GM18868 (cell line): ENCODE measurements around the gene ZNF587.
"Not testable (repeated sequence)": the region's sequence is repeated elsewhere in the genome, so short reads cannot be mapped to it uniquely, and the experiment has no call there.

ENCODE experiments used
- ATAC-seq: cut with Tn5 transposase; IDR thresholded peaks from one replicate; pipeline ENCODE4 v1.9.1; 2021; ENCODE audit warnings: mild to moderate bottlenecking, moderate library complexity; ENCODE audit not compliant: unreplicated experiment

ZNF587 gene

DNA sequence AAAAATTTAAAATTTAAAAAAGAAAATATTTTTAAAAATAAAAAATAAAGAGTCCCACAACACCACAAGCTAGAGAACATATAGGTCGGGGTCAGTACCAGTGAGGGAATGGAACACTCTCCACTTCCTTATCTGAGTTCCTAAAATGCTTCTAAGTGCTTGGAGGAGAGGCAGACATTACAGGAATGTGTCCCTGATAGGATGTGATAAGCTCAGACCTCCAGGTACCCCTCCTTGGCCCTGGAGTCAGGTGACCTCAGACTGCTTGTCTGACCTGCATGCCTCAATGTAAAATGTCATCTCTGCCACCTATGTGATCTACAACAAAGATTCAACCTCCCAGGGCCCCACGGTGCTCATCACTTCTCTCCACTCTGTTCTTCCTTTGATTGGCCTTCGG lies 36.4 kb downstream of the ZNF587 start:
- no peak for ATAC-seq

DNA sequence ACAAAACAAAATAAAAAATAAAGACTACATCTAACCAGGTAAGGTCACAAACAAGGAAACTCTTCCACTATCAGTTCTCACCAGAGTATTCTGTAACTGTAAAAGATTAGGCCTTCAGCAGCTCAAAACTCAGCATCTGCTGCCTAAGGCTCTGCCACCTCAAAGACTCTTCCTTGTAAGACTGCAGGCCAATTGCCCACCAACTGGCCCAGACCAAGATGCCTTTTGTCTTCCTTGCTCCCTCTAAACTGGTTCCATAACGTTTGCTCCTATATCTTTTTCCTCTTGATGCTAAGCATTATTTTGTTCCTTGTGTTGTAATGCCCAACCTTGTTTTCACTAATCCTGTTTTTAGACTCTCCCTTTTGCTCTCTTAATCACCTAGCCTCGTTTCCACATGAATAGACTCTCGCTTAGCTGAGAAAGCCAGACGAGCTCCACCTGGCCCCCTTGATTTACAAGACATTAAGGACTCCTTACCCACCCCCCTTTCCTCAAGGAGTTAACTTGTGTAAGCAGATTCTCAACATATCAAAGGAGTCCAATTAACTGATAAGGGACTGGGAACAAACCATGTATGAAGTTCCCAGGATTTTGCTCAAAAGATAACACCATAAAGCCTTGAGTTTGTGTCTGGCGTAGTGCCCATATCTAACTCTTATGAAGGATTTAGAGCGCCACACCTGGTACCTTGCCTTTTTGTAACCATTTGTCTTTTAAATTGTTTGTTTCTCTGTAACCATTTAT lies 37.7 kb downstream of the ZNF587 start:
- ATAC-seq = no peak

GRCh38 chr19:57888107-57888559 lies 38.5 kb downstream of the ZNF587 start:
- no peak for ATAC-seq

- ATAC-seq = peak; percentile 87
Measured at GRCh38 chr19:57888560-57889231, 39.0 kb downstream of the ZNF587 start, which contains the start of gene ZNF814. TSS of gene ZNF814 (minus strand) at chr19:57889037. CDS start at chr19:57888802, 235 bp downstream.

- ATAC-seq = not testable (repeated sequence)
Measured at GRCh38 chr19:57890706-57891105, 41.0 kb downstream of the ZNF587 start.

DNA sequence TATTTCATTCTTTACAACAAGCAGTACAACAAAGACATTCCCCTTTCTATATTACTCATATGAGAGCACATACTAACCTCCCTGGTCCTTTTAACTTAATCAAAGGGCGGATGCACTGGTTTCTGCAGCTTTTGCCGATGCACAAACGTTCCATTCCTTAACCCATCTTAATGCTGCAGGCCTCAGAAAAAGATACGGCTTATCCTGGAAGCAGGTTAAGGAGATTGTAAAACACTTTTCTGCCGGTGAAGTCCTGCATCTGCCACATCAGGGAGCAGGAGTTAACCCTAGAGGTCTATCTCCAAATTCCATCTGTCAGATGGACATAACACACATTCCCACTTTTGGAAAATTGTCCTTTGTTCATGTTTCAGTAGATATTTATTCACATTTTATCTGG lies 50.7 kb downstream of the ZNF587 start:
- no peak for ATAC-seq

- ATAC-seq = no peak
Measured at GRCh38 chr19:57903618-57904184, 54.0 kb downstream of the ZNF587 start.

DNA sequence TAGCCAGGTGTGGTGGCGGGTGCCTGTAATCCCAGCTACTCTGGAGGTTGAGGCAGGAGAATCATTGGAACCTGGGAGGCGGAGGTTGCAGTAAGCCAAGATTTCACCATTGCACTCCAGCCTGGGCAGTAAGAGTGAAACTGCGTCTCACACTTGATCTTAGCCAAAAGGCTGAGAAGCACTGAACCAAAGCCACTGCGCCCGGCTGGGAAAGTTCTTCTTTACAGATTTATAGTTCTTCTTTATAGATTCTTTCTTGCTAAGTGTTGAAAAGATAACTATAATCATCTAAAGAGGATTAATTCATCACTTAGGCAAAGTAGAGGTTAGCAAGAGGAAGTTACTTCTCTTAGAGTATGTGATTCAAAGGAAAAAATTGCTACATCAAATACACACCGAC lies 55.6 kb downstream of the ZNF587 start:
- ATAC-seq = no peak

DNA sequence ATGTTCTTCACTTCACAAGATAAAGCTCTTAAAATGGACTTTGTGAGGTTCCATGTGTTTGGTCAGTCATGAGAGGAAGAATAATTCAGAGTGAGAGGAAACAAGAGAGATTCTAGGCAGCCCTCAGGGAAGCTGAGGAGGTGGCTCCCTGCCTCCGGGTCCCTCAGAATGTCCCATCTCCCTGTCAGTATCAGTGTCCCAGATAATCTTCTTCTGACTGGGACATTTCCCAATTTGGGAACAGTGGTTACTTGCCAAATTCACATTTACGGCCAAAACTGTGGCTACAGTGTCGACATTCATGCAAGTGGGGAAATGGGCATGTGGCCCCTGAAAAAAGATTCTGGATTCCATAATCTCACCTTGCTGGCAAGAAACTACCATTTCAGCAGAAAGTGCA lies 57.7 kb downstream of the ZNF587 start:
- no peak for ATAC-seq

- ATAC-seq = no peak
Measured at GRCh38 chr19:57914531-57914930, 64.9 kb downstream of the ZNF587 start.
